HG02623 (cell line): ENCODE data around the gene MYH13.
"Not testable (repeated sequence)": the region's sequence is repeated elsewhere in the genome, so short reads cannot be mapped to it uniquely, and the experiment has no call there.

Source experiments
- ATAC-seq: cut with Tn5 transposase; IDR thresholded peaks from one replicate; pipeline ENCODE4 v1.9.1; 2021; ENCODE audit warnings: moderate library complexity; ENCODE audit not compliant: unreplicated experiment

Gene MYH13

GRCh38 chr17:10305398-10305797 is 67.4 kb downstream of the MYH13 start:
- no peak for ATAC-seq

- no peak for ATAC-seq
These were observed 68.0 kb downstream of the MYH13 start for GRCh38 chr17:10304758-10305300.

GRCh38 chr17:10297691-10298090 is 75.1 kb downstream of the MYH13 start:
- no peak for ATAC-seq

GRCh38 chr17:10295728-10296343 is 77.0 kb downstream of the MYH13 start:
- ATAC-seq: no peak

- ATAC-seq: no peak
These were observed 78.6 kb downstream of the MYH13 start for GRCh38 chr17:10294180-10294579.

GRCh38 chr17:10292057-10292937 is 80.5 kb downstream of the MYH13 start:
- no peak for ATAC-seq

GRCh38 chr17:10291576-10291975 is 81.2 kb downstream of the MYH13 start:
- not testable (repeated sequence) for ATAC-seq

GRCh38 chr17:10290041-10290440 is 82.8 kb downstream of the MYH13 start:
- no peak for ATAC-seq

GRCh38 chr17:10286324-10286723 is 86.5 kb downstream of the MYH13 start:
- no peak for ATAC-seq

- ATAC-seq: no peak
These were observed 86.9 kb downstream of the MYH13 start for GRCh38 chr17:10285896-10286295.

- ATAC-seq: no peak
These were observed 92.7 kb downstream of the MYH13 start for GRCh38 chr17:10280068-10280467.

GRCh38 chr17:10278218-10278617 is 94.6 kb downstream of the MYH13 start:
- ATAC-seq: no peak

- no peak for ATAC-seq
These were observed 96.4 kb downstream of the MYH13 start for GRCh38 chr17:10276436-10276835.

- no peak for ATAC-seq
These were observed 97.4 kb downstream of the MYH13 start for GRCh38 chr17:10275418-10275817.

GRCh38 chr17:10271106-10271562 is 101.7 kb downstream of the MYH13 start:
- no peak for ATAC-seq

- ATAC-seq: no peak
These were observed 102.5 kb downstream of the MYH13 start for GRCh38 chr17:10270258-10270657.

- no peak for ATAC-seq
These were observed 104.8 kb downstream of the MYH13 start for GRCh38 chr17:10268005-10268404.

- no peak for ATAC-seq
These were observed 106.4 kb downstream of the MYH13 start for GRCh38 chr17:10266296-10266876.

GRCh38 chr17:10265100-10265810 is 107.6 kb downstream of the MYH13 start:
- ATAC-seq: no peak

- ATAC-seq: no peak
These were observed 108.8 kb downstream of the MYH13 start for GRCh38 chr17:10264051-10264450.

- no peak for ATAC-seq
These were observed 110.4 kb downstream of the MYH13 start for GRCh38 chr17:10262451-10262850.
